Uterus (tissue), 4 donors: ENCODE data around the gene ATP10A. TPM values are rescaled to one million over a fixed set of nuclear protein-coding genes. Genes with fewer than 3 reads are reported as not detected.
A peak's percentile ranks its signal among the peaks of the same experiment; 100 is the strongest.

Experiments
- DNase-seq, 2 donors: peaks; one replicate each; pipeline ENCODE4 v3.0.0-alpha.2; 2019 to 2020
- H3K27ac ChIP-seq, 2 donors: fragments of 200-600 bp; sonication (generic); 1 replicate in 1 of 2; 2 replicates in 1 of 2; pipeline ENCODE4 v1.5.1; 2016 to 2018
- H3K27me3 ChIP-seq, 2 donors: fragments of 200-600 bp; sonication (generic); one replicate each; pipeline ENCODE4 v1.5.1; 2018 to 2019; ENCODE audit warnings: control low read depth in 1 of 2
- H3K36me3 ChIP-seq, 2 donors: fragments of 200-600 bp; sonication (generic); one replicate each; pipeline ENCODE4 v1.5.1; 2019; ENCODE audit warnings: control low read depth in 1 of 2
- H3K4me1 ChIP-seq, 2 donors: fragments of 200-600 bp; sonication (generic); one replicate each; pipeline ENCODE4 v1.5.1; 2018 to 2019; ENCODE audit warnings: control low read depth in 1 of 2
- H3K4me3 ChIP-seq, 2 donors: fragments of 200-600 bp; sonication (generic); 1 replicate in 1 of 2; 2 replicates in 1 of 2; pipeline ENCODE4 v1.5.1; 2018 to 2019; ENCODE audit warnings: mild to moderate bottlenecking in 1 of 2
- H3K9me3 ChIP-seq, 2 donors: fragments of 200-600 bp; sonication (generic); one replicate each; pipeline ENCODE4 v1.5.1; 2019; ENCODE audit warnings: control low read depth in 1 of 2
- POLR2A ChIP-seq, 2 donors: fragments of 450-650 bp; IDR thresholded peaks; one replicate each; pipeline ENCODE4 v1.6.1; 2016; ENCODE audit warnings: antibody characterized with exemption in 2 of 2, mild to moderate bottlenecking in 1 of 2, moderate library complexity in 1 of 2
- intact Hi-C: fragments of 100-400 bp; cut with DNase I; formaldehyde crosslinking; loops from one replicate; pipeline ENCODE4 v1.15.1; 2023; ENCODE audit warnings: low total_unique reads
- total RNA-seq, 4 donors: library from RNA; depleted of rRNA in 3 of 4; stranded (reverse); fragments of >200 nt in 3 of 4; gene quantifications; one replicate each; pipeline versions ENCODE4 v1.1.0 to v1.2.4, GENCODE V29; 2014 to 2023
- TF ChIP-seq, protein P1 (sequence below), 4 experiments: fragments of 200-600 bp in 2 of 4; fragments of 450-650 bp in 2 of 4; sonication (generic) in 2 of 4; IDR thresholded peaks; one replicate each; pipeline ENCODE4 v1.5.1; 2016 to 2019; ENCODE audit warnings: antibody characterized with exemption in 4 of 4, mild to moderate bottlenecking in 2 of 4, moderate library complexity in 1 of 4
- donor health status: DM: yes; HTN: yes; CAD: no.

The ATP10A gene
- total RNA-seq, 4 donors from 2014 or later, result 0.29 to 3.8 (median 2.5) TPM

GRCh38 chr15:25850154-25851111, 12.7 kb downstream of the ATP10A start:
- Histone ChIP-seq H3K4me1 (peaks cover 0 to 5% of the 10 kb centered on the region in 2 donors), H3K27ac (peak overlapping the region; percentile 64 to 69), H3K27me3 (no peaks in the 10 kb centered on the region), H3K36me3 (no peaks in the 10 kb centered on the region), H3K4me3 (peak overlapping the region; percentile 21 to 47), H3K9me3 (no peaks in the 10 kb centered on the region)
- DNase-seq, result peak; percentile 44 to 66
- TF ChIP-seq, protein P1, sequence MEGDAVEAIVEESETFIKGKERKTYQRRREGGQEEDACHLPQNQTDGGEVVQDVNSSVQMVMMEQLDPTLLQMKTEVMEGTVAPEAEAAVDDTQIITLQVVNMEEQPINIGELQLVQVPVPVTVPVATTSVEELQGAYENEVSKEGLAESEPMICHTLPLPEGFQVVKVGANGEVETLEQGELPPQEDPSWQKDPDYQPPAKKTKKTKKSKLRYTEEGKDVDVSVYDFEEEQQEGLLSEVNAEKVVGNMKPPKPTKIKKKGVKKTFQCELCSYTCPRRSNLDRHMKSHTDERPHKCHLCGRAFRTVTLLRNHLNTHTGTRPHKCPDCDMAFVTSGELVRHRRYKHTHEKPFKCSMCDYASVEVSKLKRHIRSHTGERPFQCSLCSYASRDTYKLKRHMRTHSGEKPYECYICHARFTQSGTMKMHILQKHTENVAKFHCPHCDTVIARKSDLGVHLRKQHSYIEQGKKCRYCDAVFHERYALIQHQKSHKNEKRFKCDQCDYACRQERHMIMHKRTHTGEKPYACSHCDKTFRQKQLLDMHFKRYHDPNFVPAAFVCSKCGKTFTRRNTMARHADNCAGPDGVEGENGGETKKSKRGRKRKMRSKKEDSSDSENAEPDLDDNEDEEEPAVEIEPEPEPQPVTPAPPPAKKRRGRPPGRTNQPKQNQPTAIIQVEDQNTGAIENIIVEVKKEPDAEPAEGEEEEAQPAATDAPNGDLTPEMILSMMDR (IDR thresholded peaks at IDR 0.05), result no peak
- TF ChIP-seq POLR2A (IDR thresholded peaks at IDR 0.05), result no peak
- intact Hi-C loops, result no loop called here

DNA sequence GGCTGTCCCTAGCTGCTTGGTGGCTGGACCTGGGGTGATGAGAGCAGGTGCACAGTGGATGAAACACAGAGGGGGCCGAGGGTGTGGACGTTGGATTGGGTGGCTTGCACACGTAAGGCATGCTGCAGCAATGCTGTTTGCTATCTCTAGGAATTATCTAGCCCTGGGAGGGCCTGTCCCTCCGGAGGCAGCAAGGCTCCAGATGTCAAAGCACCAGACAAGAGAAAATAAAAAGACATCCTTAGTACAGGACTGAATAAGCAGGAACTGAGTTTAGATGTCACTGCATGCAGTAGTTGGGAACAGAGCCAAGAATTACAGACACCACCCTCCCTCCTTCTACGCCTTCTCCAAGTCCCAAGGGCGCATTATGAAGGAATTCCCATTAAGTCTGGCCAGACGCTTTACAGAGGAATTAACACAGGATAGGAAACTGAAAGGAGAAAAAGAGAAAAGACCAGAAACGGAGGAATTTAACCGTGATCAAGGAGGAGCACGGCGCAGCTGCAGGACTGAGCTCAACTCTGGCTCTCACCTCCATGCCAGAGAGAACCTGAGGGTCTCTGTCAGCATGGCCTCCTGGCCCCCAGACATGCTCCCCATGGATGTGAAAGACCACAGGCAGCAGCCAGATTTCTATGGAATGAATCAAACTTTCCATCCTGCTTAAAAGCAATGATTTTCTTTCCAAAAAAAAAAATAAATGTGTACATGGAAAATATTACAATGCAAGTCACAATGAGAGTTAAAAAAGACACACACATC, 13.8 kb downstream of the ATP10A start:
- Histone ChIP-seq H3K27ac (peak overlapping the region; percentile 64 to 69), H3K9me3 (no peaks in the 10 kb centered on the region), H3K4me1 (peaks cover 0 to 12% of the 10 kb centered on the region in 2 donors), H3K4me3 (peak overlapping the region in 1 of 2 donors; percentile 47), H3K27me3 (no peaks in the 10 kb centered on the region), H3K36me3 (no peaks in the 10 kb centered on the region)
- DNase-seq, result no peak
- intact Hi-C loops, result no loop called here
- no peak for TF ChIP-seq POLR2A (IDR thresholded peaks at IDR 0.05)
- TF ChIP-seq, protein P1 (IDR thresholded peaks at IDR 0.05), result no peak

- H3K4me1 ChIP-seq, result peaks cover 0 to 13% of the 10 kb centered on the region in 2 donors
- DNase-seq, result no peak
- intact Hi-C loops, result no loop called here
- no peaks in the 10 kb centered on the region for H3K27me3 ChIP-seq
- TF ChIP-seq, protein P1 (IDR thresholded peaks at IDR 0.05), result no peak
- no peak for TF ChIP-seq POLR2A (IDR thresholded peaks at IDR 0.05)
- peak overlapping the region in 1 of 2 donors; percentile 64 for H3K27ac ChIP-seq
- no peak overlapping the region for H3K4me3 ChIP-seq
- H3K36me3 ChIP-seq, result no peaks in the 10 kb centered on the region
- no peaks in the 10 kb centered on the region for H3K9me3 ChIP-seq
Observed at GRCh38 chr15:25848784-25849156, 14.4 kb downstream of the ATP10A start.

DNA sequence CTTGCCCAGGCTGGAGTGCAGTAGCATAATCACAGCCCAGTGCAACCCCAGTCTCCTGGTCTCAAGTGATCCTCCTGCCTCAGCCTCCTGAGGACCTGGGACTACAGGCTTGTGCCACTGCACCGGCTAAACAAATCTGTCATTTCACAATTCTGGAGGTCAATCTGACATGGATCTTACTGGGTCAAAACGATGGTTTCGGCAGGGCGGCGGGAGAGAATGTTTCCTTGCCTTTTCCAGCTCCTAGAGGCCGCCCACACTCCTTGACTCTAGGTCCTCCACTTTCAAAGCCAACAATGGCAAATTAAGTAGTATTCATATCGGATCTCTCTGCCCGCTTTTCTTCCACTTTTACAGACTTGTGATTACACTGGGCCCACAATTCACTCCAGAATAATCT, 14.8 kb downstream of the ATP10A start:
- Histone ChIP-seq H3K36me3 (no peaks in the 10 kb centered on the region), H3K27ac (no peak overlapping the region), H3K9me3 (no peaks in the 10 kb centered on the region), H3K4me3 (no peak overlapping the region), H3K27me3 (no peaks in the 10 kb centered on the region), H3K4me1 (peaks cover 0 to 16% of the 10 kb centered on the region in 2 donors)
- intact Hi-C loops, result no loop called here
- no peak for DNase-seq
- TF ChIP-seq, protein P1 (IDR thresholded peaks at IDR 0.05), result no peak
- no peak for TF ChIP-seq POLR2A (IDR thresholded peaks at IDR 0.05)
